NCI-H69 (cell line): ENCODE results near the gene UBA3.
A peak's percentile ranks its signal among the peaks of the same experiment; 100 is the strongest.

Experiments used
- DNase-seq: peaks from one replicate; lab custom pipeline; 2025; lab: John Stamatoyannopoulos, UW

UBA3 gene

DNA sequence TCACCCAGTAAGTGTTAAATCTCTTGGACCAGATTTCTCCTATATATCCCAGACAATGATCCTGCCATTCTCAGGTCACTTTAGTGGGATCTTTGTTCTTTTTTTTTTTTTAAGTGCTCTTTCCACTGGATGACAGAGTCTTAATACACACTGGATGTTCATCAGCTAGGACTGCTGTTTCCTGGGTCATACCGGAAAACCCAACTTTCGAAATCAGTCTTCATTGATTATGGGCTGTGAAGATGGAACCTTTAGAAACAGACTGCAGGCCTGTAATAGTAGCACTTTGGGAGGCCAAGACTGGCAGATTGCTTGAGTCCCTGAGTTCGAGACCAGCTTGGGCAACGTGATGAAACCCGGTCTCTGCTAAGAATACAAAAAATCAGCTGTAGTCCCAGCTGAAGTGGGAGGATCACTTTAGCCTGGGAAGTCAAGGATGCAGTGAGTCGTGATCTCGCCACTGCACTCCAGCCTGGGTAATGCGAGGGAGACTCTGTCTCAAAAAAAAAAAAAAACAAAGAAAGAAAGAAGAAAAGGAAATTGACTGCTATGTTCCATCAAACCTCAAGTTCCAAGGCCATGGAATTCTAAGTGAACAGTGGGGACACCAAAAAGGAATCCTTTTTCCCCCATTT lies 69.0 kb downstream of the UBA3 start:
- DNase-seq, result no peak

- DNase-seq, result no peak
These were observed 70.4 kb downstream of the UBA3 start for GRCh38 chr3:69009559-69010410.

DNA sequence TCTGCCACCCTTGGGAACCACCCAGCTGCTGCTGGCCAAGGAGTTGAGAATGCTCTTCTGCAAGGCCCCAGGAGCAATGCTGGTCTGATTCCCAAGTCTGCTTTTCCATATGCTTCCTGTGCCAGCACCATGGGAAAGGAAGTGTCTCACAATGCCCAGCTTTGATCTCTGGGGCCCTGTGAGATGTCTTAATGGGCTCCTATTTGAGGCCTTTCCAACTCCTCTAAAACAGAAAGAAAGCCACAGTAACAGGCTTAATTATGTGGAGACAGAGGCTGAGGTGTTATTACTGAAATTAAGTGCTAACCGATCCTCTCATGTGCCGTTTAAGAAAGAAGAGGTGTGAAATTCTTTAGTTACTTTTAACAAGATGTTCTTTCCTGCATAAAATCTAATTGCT lies 71.2 kb downstream of the UBA3 start:
- DNase-seq, result peak; percentile 37

DNA sequence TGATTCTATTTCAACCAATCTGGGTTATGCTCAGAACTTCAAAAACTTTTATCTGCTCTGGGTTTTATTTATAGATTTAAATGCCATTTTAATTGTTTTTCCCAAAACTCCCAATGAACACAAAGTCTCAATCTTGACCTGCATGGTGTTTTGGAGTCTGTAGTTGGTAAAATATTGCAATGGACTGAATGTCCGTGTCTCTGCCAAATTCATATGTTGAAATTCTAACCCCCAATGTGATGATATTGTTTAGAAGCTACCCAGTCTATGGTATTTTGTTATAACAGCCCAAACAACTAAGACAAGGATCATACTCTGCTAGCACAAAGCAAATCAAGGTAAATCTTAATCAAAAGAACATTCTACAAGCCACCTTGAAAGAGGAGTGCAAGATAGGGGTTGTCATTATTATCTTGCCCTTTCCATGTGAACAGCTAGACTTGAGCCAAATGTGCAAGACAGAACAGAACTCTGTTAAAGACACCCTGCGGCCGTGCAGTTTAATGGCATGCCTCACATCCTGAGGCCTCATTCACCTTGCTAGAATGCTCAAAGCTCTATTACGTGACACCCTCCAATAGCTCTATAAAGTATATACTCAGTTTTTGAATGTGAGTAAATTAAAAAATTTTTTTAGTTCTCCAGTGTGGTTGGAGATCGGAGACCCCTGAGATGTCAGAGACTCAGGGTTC lies 74.2 kb downstream of the UBA3 start:
- DNase-seq, result no peak

DNA sequence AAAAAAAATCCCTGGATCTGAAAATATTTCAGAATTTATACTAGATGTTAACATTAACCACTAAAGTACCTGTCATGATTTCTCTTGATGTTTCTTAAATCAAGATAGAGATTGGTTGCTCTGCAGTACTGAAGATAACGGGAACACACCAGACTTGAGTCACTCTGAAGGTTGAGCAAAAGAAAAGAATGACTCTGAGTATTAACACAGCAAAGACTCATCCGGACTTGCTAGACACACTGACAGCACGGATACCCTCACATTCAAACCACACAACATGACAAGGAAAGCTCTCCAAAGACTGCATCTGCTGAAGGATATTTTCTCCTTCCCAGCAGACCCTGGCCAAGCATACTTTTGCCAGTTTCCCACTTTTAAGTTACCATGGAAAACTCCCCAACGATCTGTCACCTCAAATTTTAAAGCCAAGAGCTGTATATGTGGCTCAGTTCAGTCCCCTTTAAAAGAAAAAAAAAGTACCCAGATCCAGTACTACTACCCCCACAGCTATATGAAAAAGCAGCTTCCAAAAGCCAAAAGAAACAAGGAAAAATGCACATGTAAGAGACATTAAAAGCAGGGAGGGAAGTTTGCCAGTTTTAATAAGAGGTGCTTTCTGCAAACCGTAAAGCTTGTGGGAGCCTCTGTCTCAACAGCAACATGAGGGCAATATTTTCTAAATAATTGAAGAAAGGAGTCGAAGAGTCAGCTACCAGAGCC lies 74.9 kb downstream of the UBA3 start:
- no peak for DNase-seq
